Activated naive CD4-positive, alpha-beta T cell treated with anti-CD3 and anti-CD28 coated beads for 36 hours (primary cell): ENCODE measurements around the gene OSBPL3. TPM values are rescaled to one million over a fixed set of nuclear protein-coding genes. Genes with fewer than 3 reads are reported as not detected.

ENCODE experiments used
- CTCF ChIA-PET: fragments of 350-600 bp; sonication (Branson Sonifier 250); formaldehyde crosslinking; loops from one replicate; lab custom pipeline; 2021; ENCODE audit warnings: antibody characterized with exemption; lab: Charles Lee
- DNase-seq: peaks from one replicate; pipeline ENCODE4 v3.0.0-alpha.2; 2020
- H3K27ac Mint-ChIP-seq: one replicate; pipeline ENCODE4 v1.8.0; 2021; ENCODE audit warnings: mild to moderate bottlenecking, mixed read lengths
- H3K27me3 Mint-ChIP-seq: one replicate; pipeline ENCODE4 v1.8.0; 2021; ENCODE audit warnings: low read depth, mixed read lengths
- H3K36me3 Mint-ChIP-seq: one replicate; pipeline ENCODE4 v1.8.0; 2021; ENCODE audit warnings: low read depth, mixed read lengths
- H3K4me1 Mint-ChIP-seq: one replicate; pipeline ENCODE4 v1.8.0; 2021; ENCODE audit warnings: low read depth, mixed read lengths
- H3K4me3 Mint-ChIP-seq: one replicate; pipeline ENCODE4 v1.8.0; 2021; ENCODE audit warnings: mild to moderate bottlenecking, moderate library complexity, mixed read lengths
- H3K9me3 Mint-ChIP-seq: one replicate; pipeline ENCODE4 v1.8.0; 2021; ENCODE audit warnings: mixed read lengths
- intact Hi-C: fragments of 100-400 bp; cut with micrococcal nuclease; formaldehyde crosslinking; loops from one replicate; pipeline ENCODE4 v1.15.1; 2023
- total RNA-seq, 2 experiments: library from RNA; stranded (reverse); gene quantifications; one replicate each; pipeline ENCODE4 v1.2.3, GENCODE V29; 2021

The OSBPL3 gene
- total RNA-seq, 2 experiments from 2014 or later = 25.1 to 27.9 TPM

DNA sequence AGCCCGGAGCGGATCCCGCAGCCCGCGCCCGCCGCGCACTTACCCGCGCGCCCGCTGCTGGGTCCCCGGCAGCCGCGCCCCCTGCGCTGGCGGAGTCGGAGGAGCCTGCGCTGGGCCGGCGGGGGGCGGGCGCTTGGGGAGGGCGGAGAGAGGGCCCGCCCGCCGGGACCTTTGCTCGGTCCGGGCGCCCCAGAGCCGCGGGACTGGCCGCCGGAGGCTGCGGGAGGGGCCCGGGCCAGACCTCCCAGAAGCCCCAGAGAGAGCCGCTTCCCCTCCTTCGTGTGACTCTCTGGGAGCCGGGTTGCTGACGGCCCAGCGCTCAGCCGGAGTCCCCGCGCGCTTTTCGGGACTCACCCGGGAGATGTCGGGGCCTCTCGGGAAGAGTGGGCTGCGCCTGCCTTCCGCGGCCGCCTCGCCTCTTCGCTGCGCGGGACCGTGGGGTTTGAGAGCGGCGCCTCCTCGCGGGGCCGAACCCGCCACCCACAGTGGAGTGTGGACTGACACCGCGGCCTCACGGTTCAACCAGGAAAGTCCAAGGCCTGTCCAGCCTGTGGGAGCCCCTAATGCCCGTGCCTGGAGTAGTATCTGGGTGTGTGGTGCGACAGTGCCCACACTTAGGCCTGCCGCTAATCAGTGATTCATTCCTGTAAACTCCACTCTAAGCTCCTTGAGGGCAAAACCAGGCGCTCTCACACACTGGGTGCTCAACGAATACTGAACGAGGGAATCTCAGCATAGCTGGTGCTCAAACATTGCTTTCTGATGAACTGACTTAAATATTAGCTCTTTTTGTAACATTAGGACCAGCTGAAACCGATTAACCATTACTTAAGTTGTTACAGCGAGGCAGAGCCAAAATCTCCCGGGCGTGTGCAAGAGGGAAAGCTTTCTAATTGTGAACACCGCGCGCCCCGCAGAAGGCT, 222.4 kb downstream of the OSBPL3 start, which contains the start of gene GSDME:
Gene GSDME, minus strand, starts transcription at position 112 of the 923 bp plus-strand sequence. CDS start 7,690 bp downstream, outside the sequence.
- no peak for DNase-seq
- H3K36me3 Mint-ChIP-seq = no peaks in the 10 kb centered on the region
- H3K4me3 Mint-ChIP-seq = peak within 1 kb of the TSS; percentile 85
- H3K9me3 Mint-ChIP-seq = no peaks in the 10 kb centered on the region
- peak within 1 kb of the TSS; percentile 88 for H3K27ac Mint-ChIP-seq
- peaks cover 33% of the 10 kb centered on the region for H3K4me1 Mint-ChIP-seq
- CTCF ChIA-PET = interaction anchor here (1.0 kb wide), 1 partner anchor 55 kb away, joined by 3 read pairs; no protein-coding TSS in a partner anchor
- intact Hi-C loops = loop anchor here (5.0 to 10.0 kb wide), 2 partner anchors 320 to 1383 kb away; no protein-coding TSS in a partner anchor
- H3K27me3 Mint-ChIP-seq = peaks cover 39% of the 10 kb centered on the region

DNA sequence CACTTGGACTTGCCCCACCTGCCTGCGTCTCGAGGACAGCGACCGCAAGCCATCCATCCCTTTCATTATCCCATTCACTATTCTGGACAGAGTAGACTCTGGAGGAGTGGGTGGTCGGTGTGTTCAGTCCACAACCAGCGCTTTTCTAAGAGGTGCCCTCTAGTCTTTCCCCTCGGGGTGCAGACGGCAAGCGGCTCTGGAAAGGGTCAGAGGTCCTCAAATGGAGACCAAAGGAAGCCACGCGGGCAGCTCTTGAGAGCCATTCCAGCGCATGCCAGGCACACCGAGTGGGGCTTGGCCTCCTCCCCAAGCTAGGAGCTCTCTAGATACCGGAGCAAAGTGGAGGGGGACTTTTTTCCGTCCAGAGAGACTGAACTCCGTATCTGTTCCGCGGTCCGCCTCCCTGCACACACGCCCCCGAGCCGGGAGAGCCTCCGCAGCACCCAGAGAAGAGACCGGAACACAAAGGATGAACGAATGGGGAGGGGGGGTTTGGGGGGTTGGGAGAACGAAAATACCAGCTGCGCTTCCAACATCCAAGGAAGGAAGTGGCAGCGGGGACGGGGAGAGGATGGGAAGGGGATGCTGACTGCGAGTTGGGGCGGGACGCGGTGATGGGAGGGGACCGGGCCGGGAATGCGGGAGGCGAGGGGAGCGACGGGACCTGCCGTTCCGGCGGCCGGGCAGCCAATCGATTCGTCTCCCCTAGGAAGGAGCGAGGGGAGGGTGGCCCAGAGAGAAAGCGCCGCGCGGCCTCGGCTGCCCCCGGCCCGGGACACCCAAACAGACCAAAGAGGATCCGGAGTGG, 223.2 kb downstream of the OSBPL3 start:
- DNase-seq = peak; percentile 43
- intact Hi-C loops = loop anchor here (5.0 to 10.0 kb wide), 2 partner anchors 321 to 1382 kb away; no protein-coding TSS in a partner anchor
- Mint-ChIP-seq H3K27me3 (peaks cover 38% of the 10 kb centered on the region), H3K4me1 (peaks cover 33% of the 10 kb centered on the region), H3K36me3 (no peaks in the 10 kb centered on the region), H3K27ac (peak overlapping the region; percentile 88), H3K4me3 (peak overlapping the region; percentile 85), H3K9me3 (no peaks in the 10 kb centered on the region)
- CTCF ChIA-PET = interaction anchor here (0.6 to 1.6 kb wide), 5 partner anchors 13 to 338 kb away, joined by 3 to 6 read pairs (median 5); no protein-coding TSS in a partner anchor

DNA sequence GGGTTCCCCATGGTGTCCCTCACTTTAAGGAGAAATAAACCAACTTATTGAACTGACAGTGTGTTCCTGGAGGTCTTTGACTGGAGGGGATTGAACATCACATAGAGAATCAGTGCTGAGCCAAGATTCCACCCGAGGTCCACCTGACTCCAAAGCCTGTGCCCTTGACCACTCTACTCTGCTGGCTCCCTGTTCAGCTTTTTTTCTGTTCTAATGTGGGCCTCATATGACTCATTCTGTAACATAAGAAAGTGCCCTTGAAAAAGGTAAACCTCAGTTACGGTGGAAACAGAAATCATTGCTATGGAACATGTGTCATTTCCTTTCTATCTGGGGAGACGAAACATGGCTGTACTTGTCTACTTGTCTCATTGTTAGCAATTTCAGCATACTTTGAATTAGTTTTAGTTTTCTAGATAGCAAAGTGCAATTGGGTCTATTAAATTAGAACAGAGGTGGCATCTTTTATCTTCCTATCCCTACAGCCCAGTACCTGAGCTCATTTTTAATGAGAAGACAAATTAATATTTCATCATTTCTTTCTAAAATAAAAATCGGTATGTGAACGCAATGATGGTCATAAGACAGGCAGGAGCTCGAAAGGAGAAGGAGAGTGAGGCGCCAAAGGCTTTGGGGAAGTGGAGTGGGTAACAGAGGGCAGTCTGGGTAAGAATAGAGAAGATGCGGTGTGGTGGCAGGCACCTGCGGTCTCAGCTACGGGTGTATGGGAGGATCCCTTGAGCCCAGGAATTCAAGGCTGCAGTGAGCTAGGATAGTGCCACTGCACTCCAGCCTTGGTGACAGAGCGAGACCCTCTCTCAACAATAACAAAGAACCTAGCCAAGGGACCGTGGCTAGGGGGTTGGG, 224.2 kb downstream of the OSBPL3 start:
- Mint-ChIP-seq H3K36me3 (no peaks in the 10 kb centered on the region), H3K9me3 (no peaks in the 10 kb centered on the region), H3K27me3 (peaks cover 32% of the 10 kb centered on the region), H3K4me1 (peaks cover 33% of the 10 kb centered on the region), H3K4me3 (peak overlapping the region; percentile 85), H3K27ac (peak overlapping the region; percentile 88)
- intact Hi-C loops = loop anchor here (1.0 to 10.0 kb wide), 12 partner anchors 24 to 1381 kb away; partner anchors contain the start of gene OSBPL3
- no peak for DNase-seq
- CTCF ChIA-PET = interaction anchor here (0.6 to 1.6 kb wide), 6 partner anchors 14 to 339 kb away, joined by 3 to 6 read pairs (median 4); no protein-coding TSS in a partner anchor

DNA sequence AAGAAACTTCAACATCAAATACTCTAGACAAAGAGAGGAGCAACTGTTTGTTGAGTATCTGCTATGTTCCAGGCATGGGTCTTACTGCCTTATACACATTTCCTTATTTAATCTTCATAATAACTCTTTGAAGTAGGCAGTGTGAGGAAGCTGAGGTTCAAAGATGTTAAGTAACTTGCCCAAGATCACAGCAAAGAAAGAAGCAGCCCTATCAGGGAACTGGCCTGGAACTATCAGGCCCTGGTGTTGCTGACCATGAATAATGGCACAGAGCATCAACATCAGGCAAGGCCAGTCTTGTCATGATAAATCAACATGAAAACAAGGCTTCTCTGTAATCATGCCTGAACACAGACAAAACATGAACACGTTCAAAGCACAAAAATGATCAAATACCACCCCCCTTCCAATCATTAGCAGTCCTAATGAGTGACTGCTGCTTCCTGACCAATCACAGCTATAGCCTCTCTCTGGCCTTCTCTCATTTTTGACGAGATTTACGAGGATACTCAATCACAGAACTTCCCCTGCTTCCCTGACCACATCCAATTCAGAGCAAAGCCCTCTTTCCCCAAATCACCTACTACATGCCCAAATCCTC, 225.0 kb downstream of the OSBPL3 start:
- Mint-ChIP-seq H3K27ac (peak overlapping the region; percentile 88), H3K27me3 (peaks cover 30% of the 10 kb centered on the region), H3K4me3 (peak overlapping the region; percentile 85), H3K36me3 (no peaks in the 10 kb centered on the region), H3K4me1 (peaks cover 33% of the 10 kb centered on the region), H3K9me3 (no peaks in the 10 kb centered on the region)
- intact Hi-C loops = loop anchor here (1.0 to 10.0 kb wide), 12 partner anchors 24 to 1380 kb away; partner anchors contain the start of gene OSBPL3
- DNase-seq = no peak
- CTCF ChIA-PET = interaction anchor here (0.6 to 1.3 kb wide), 3 partner anchors 16 to 468 kb away, joined by 3 to 4 read pairs (median 3); no protein-coding TSS in a partner anchor

DNA sequence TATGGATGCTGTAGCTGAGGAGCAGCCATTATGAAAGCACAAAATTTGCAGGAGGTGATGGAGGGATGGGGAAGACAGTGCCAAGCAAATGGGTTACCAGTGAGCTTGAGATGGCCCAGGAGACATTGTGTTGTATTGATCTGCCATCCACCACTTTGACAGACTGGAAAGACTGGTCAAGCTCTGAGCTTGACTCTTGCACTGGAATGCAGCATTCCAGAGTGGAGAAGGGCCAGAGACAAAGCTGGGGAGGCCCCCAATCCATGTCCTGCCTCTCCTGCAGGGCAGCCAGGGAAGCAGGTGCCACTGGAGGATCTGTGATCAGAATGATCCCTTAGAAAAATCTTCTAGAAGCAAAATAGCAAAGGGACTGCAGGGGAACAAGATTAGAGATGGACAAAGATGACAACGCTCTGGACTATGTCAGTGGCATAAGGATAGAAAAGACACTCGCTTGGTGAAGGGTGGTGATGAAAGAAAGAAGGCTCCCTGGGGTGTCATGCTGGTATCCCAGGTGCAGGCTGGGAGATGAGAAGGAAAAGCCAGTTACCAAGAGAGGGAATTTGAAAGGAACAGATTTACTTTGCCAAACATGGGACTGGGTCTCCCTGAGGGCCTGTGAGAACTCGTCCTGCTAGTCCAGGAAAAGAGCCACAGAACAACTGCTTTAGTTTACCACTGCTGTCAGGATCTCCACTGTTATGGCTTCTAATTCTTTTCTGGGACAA, 227.7 kb downstream of the OSBPL3 start:
- no peak for DNase-seq
- Mint-ChIP-seq H3K27ac (no peak overlapping the region), H3K36me3 (no peaks in the 10 kb centered on the region), H3K4me1 (peaks cover 24% of the 10 kb centered on the region), H3K27me3 (peaks cover 11% of the 10 kb centered on the region), H3K9me3 (no peaks in the 10 kb centered on the region), H3K4me3 (no peak overlapping the region)
- CTCF ChIA-PET = no interaction called here
- intact Hi-C loops = loop anchor here (10.0 kb wide), 1 partner anchor 1377 kb away; no protein-coding TSS in a partner anchor

DNA sequence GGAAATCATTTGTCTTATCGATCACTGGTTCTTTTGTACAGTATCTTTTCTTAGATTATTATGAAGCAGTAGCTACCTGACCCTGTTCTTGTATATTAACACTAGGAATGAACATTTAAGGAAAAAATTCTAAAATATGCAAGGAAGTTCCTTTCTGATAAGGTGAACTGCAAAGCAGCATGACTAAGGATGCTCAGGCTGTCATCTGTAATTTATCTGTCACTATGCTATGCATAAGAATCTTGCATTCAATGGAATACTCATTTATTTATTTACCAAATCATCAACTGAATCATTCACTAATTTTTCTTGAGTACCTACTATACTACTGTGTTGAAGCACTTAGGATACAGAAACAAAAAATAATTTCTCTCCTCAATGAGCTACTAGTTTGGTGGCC, 228.5 kb downstream of the OSBPL3 start:
- H3K9me3 Mint-ChIP-seq = no peaks in the 10 kb centered on the region
- H3K4me1 Mint-ChIP-seq = peaks cover 21% of the 10 kb centered on the region
- H3K36me3 Mint-ChIP-seq = no peaks in the 10 kb centered on the region
- CTCF ChIA-PET = interaction anchor here (0.6 kb wide), 1 partner anchor 85 kb away, joined by 3 read pairs; no protein-coding TSS in a partner anchor
- no peak overlapping the region for H3K4me3 Mint-ChIP-seq
- H3K27ac Mint-ChIP-seq = no peak overlapping the region
- DNase-seq = no peak
- intact Hi-C loops = loop anchor here (10.0 kb wide), 1 partner anchor 1377 kb away; no protein-coding TSS in a partner anchor
- peaks cover 11% of the 10 kb centered on the region for H3K27me3 Mint-ChIP-seq

DNA sequence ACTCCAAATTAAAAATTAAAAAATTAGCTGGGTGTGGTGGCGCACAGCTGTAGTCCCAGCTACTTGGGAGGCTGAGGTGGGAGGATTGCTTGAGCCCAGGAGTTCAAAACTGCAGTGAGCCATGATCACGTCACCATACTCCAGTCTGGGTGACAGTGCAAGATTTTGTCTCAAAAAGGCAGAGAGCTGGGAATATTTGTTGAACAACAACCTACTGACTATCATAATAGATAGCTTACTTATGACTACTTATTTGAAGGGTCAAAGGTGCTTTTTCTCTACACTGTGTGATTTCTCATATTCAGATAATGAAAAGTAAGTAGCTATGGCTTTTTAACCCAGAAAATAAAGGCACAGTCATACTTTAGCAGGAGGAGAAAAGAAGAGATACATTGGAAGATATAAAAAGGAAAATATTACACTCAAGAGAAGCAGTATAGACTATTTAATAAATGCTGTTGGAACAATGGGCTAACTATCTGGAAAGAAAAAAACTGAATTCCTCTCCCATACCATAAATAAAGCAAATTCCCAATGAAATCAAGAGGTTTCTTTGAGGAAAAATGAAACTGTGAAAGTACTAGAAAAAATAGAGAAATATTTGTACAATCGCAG, 229.4 kb downstream of the OSBPL3 start:
- Mint-ChIP-seq H3K27me3 (peaks cover 14% of the 10 kb centered on the region), H3K9me3 (no peaks in the 10 kb centered on the region), H3K27ac (no peak overlapping the region), H3K4me1 (peaks cover 12% of the 10 kb centered on the region), H3K36me3 (no peaks in the 10 kb centered on the region), H3K4me3 (no peak overlapping the region)
- no peak for DNase-seq
- CTCF ChIA-PET = interaction anchor here (0.6 to 0.8 kb wide), 2 partner anchors 345 to 1181 kb away, joined by 3 read pairs; no protein-coding TSS in a partner anchor
- intact Hi-C loops = loop anchor here (10.0 kb wide), 1 partner anchor 1376 kb away; no protein-coding TSS in a partner anchor

DNA sequence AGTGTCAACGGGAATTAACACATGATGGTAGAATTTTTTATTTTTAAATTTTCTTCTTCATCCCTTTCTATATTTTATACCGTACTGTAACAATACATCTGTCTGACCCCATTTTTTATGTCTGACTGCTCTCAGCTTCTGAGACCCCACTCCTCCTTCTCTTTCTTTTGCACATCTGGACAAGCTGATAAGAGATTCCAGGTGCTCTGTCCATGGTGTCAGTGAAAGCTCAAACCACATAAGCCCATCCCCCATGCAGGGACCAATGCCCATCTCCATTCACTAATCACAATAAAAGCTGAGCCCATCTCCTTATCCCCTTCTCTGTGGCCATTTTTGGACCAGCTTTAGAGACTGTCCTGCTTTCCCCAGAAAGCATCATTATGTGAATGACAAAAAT, 231.5 kb downstream of the OSBPL3 start:
- CTCF ChIA-PET = interaction anchor here (0.6 kb wide), 1 partner anchor 24 kb away, joined by 3 read pairs; no protein-coding TSS in a partner anchor
- H3K4me1 Mint-ChIP-seq = no peaks in the 10 kb centered on the region
- no peak overlapping the region for H3K4me3 Mint-ChIP-seq
- intact Hi-C loops = no loop called here
- H3K9me3 Mint-ChIP-seq = no peaks in the 10 kb centered on the region
- no peaks in the 10 kb centered on the region for H3K36me3 Mint-ChIP-seq
- H3K27me3 Mint-ChIP-seq = peaks cover 14% of the 10 kb centered on the region
- H3K27ac Mint-ChIP-seq = no peak overlapping the region
- no peak for DNase-seq
